ENCODE measurements around the gene GRIK4.

GRIK4 gene

DNA sequence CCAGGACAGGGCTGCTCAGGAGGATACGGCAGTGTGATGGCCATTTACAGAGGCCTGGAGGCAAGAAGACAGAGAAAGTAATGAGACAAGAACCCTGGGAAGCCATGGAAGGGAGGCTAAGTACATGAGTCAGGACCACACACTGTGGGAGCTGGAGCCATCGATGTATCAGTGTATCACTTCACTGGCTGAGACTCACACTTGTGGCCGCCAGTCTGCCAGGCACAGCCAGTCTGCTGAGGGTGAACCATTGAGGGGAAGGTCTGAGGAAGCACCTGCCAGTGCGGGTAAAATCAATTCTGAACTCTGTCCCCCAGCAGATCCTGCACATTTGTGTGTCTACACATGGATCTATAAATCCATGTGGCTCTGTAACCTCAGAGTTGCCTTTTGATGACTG is 195.6 kb downstream of the GRIK4 start:
- TF ChIP-seq, protein P1, sequence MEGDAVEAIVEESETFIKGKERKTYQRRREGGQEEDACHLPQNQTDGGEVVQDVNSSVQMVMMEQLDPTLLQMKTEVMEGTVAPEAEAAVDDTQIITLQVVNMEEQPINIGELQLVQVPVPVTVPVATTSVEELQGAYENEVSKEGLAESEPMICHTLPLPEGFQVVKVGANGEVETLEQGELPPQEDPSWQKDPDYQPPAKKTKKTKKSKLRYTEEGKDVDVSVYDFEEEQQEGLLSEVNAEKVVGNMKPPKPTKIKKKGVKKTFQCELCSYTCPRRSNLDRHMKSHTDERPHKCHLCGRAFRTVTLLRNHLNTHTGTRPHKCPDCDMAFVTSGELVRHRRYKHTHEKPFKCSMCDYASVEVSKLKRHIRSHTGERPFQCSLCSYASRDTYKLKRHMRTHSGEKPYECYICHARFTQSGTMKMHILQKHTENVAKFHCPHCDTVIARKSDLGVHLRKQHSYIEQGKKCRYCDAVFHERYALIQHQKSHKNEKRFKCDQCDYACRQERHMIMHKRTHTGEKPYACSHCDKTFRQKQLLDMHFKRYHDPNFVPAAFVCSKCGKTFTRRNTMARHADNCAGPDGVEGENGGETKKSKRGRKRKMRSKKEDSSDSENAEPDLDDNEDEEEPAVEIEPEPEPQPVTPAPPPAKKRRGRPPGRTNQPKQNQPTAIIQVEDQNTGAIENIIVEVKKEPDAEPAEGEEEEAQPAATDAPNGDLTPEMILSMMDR (IDR thresholded peaks at IDR 0.05; ENCODE audit: borderline replicate concordance, control extremely low read depth, extremely low read depth, insufficient read depth, missing control alignments) = no peak
- no peak for DNase-seq (ENCODE audit: low spot score)
- in situ Hi-C loops (cut with MboI; ENCODE audit: low sequenced_read_pairs, unreplicated experiment) = no loop called here

DNA sequence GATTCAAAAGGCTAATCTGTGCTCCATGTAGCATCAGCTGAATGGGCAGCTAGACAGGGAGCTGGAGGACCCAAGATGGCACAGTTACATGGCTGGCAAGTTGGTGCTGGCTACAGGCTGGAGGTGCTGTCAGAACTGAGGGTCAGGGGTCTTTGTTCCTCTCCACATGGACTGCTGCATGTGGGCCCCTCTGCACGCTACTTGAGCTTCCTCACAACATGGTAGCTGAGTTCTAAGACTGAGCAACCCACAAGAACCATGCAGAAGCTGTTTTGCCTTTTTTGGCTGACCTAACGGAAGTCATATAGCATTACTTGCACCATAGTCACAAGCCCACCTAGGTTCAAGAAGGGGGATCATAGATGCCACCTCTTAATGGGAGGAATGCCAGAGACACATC is 196.1 kb downstream of the GRIK4 start:
- DNase-seq (ENCODE audit: low spot score) = no peak
- in situ Hi-C loops (cut with MboI; ENCODE audit: low sequenced_read_pairs, unreplicated experiment) = no loop called here
- TF ChIP-seq, protein P1 (IDR thresholded peaks at IDR 0.05; ENCODE audit: borderline replicate concordance, control extremely low read depth, extremely low read depth, insufficient read depth, missing control alignments) = no peak

GRCh38 chr11:120708511-120709183 is 197.1 kb downstream of the GRIK4 start:
- in situ Hi-C loops (cut with MboI; ENCODE audit: low sequenced_read_pairs, unreplicated experiment) = no loop called here
- DNase-seq (ENCODE audit: low spot score) = no peak
- TF ChIP-seq, protein P1 (IDR thresholded peaks at IDR 0.05; ENCODE audit: borderline replicate concordance, control extremely low read depth, extremely low read depth, insufficient read depth, missing control alignments) = no peak

- peak; percentile 69 for DNase-seq (ENCODE audit: low spot score)
- in situ Hi-C loops (cut with MboI; ENCODE audit: low sequenced_read_pairs, unreplicated experiment) = no loop called here
- TF ChIP-seq, protein P1 (IDR thresholded peaks at IDR 0.05; ENCODE audit: borderline replicate concordance, control extremely low read depth, extremely low read depth, insufficient read depth, missing control alignments) = no peak
Observed at GRCh38 chr11:120709808-120710207, 198.3 kb downstream of the GRIK4 start.

- TF ChIP-seq, protein P1 (IDR thresholded peaks at IDR 0.05; ENCODE audit: borderline replicate concordance, control extremely low read depth, extremely low read depth, insufficient read depth, missing control alignments) = no peak
- no peak for DNase-seq (ENCODE audit: low spot score)
- in situ Hi-C loops (cut with MboI; ENCODE audit: low sequenced_read_pairs, unreplicated experiment) = no loop called here
Observed at GRCh38 chr11:120710354-120711131, 199.0 kb downstream of the GRIK4 start.

- DNase-seq (ENCODE audit: low spot score) = no peak
- TF ChIP-seq, protein P1 (IDR thresholded peaks at IDR 0.05; ENCODE audit: borderline replicate concordance, control extremely low read depth, extremely low read depth, insufficient read depth, missing control alignments) = no peak
- in situ Hi-C loops (cut with MboI; ENCODE audit: low sequenced_read_pairs, unreplicated experiment) = no loop called here
Observed at GRCh38 chr11:120712014-120712413, 200.5 kb downstream of the GRIK4 start.

All from GM13976 (cell line).